Colonic mucosa (tissue), 4 donors: ENCODE measurements around the gene RALGAPA2. TPM values are rescaled to one million over a fixed set of nuclear protein-coding genes. Genes with fewer than 3 reads are reported as not detected.

ENCODE experiments used
- DNase-seq: peaks from one replicate; pipeline ENCODE4 v3.0.0-alpha.2; 2020
- H3K27ac ChIP-seq: fragments of 200-600 bp; one replicate; pipeline ENCODE4 v1.8.0; 2021
- H3K27me3 ChIP-seq: fragments of 200-600 bp; one replicate; pipeline ENCODE4 v1.8.0; 2021
- H3K36me3 ChIP-seq: fragments of 200-600 bp; one replicate; pipeline ENCODE4 v1.8.0; 2021
- H3K4me1 ChIP-seq: fragments of 200-600 bp; one replicate; pipeline ENCODE4 v1.8.0; 2021; ENCODE audit warnings: mild to moderate bottlenecking
- H3K4me3 ChIP-seq: fragments of 200-600 bp; one replicate; pipeline ENCODE4 v1.8.0; 2021
- H3K9ac ChIP-seq, 2 donors: one replicate each; pipeline ENCODE4 v1.7.0; 2013; ENCODE audit warnings: control low read depth in 2 of 2, low read depth in 2 of 2, low read length in 2 of 2
- H3K9me3 ChIP-seq: fragments of 200-600 bp; one replicate; pipeline ENCODE4 v1.8.0; 2021
- CTCF ChIP-seq: fragments of 200-600 bp; IDR thresholded peaks from one replicate; pipeline ENCODE4 v1.8.0; 2022; ENCODE audit warnings: antibody characterized with exemption, mild to moderate bottlenecking
- intact Hi-C: fragments of 100-400 bp; cut with DNase I; formaldehyde crosslinking; loops from one replicate; pipeline ENCODE4 v1.14.1; 2022
- total RNA-seq, 2 donors: library from RNA; stranded (reverse); fragmentation: NEBNext Ultra II Directional in 1 of 2; extraction: Animal tissue kit (Norgen Biotek cat#: 25700) in 1 of 2; gene quantifications; one replicate each; pipeline ENCODE4 v1.2.1, GENCODE V29; 2021
- donor health status: healthy.
- donor health status: DM: no; HTN: no; CAD: no.
- donor health status: DM: no; HTN: no; CAD: no.

Gene RALGAPA2
- total RNA-seq, 2 donors from 2014 or later = 64.5 to 66.1 TPM

- no peak for DNase-seq
- Histone ChIP-seq H3K36me3 (no peaks in the 10 kb centered on the region), H3K9me3 (no peaks in the 10 kb centered on the region), H3K4me3 (no peak overlapping the region), H3K9ac (no peak overlapping the region), H3K27me3 (no peaks in the 10 kb centered on the region), H3K4me1 (no peaks in the 10 kb centered on the region), H3K27ac (no peak overlapping the region)
- no peak for TF ChIP-seq CTCF
- intact Hi-C loops = no loop called here
These were observed 19.9 kb downstream of the RALGAPA2 start for GRCh38 chr20:20692587-20692986.

- intact Hi-C loops = no loop called here
- Histone ChIP-seq H3K4me1 (no peaks in the 10 kb centered on the region), H3K27ac (no peak overlapping the region), H3K27me3 (no peaks in the 10 kb centered on the region), H3K9me3 (no peaks in the 10 kb centered on the region), H3K36me3 (no peaks in the 10 kb centered on the region), H3K4me3 (no peak overlapping the region), H3K9ac (no peak overlapping the region)
- no peak for DNase-seq
- no peak for TF ChIP-seq CTCF
These were observed 20.8 kb downstream of the RALGAPA2 start for GRCh38 chr20:20691477-20692235.

- intact Hi-C loops = no loop called here
- no peak for TF ChIP-seq CTCF
- no peaks in the 10 kb centered on the region for H3K36me3 ChIP-seq
- no peak overlapping the region for H3K27ac ChIP-seq
- DNase-seq = no peak
- no peaks in the 10 kb centered on the region for H3K4me1 ChIP-seq
- H3K4me3 ChIP-seq = no peak overlapping the region
- H3K27me3 ChIP-seq = no peaks in the 10 kb centered on the region
- H3K9me3 ChIP-seq = no peaks in the 10 kb centered on the region
- no peak overlapping the region for H3K9ac ChIP-seq
These were observed 21.6 kb downstream of the RALGAPA2 start for GRCh38 chr20:20690676-20691476.

GRCh38 chr20:20687319-20687718 lies 25.1 kb downstream of the RALGAPA2 start:
- Histone ChIP-seq H3K27ac (no peak overlapping the region), H3K9me3 (no peaks in the 10 kb centered on the region), H3K36me3 (no peaks in the 10 kb centered on the region), H3K4me1 (no peaks in the 10 kb centered on the region), H3K27me3 (no peaks in the 10 kb centered on the region), H3K4me3 (no peak overlapping the region), H3K9ac (no peak overlapping the region)
- intact Hi-C loops = no loop called here
- no peak for TF ChIP-seq CTCF
- DNase-seq = no peak

GRCh38 chr20:20685635-20686034 lies 26.8 kb downstream of the RALGAPA2 start:
- Histone ChIP-seq H3K9ac (no peak overlapping the region), H3K4me3 (no peak overlapping the region), H3K27ac (no peak overlapping the region), H3K27me3 (no peaks in the 10 kb centered on the region), H3K4me1 (no peaks in the 10 kb centered on the region), H3K9me3 (no peaks in the 10 kb centered on the region), H3K36me3 (no peaks in the 10 kb centered on the region)
- intact Hi-C loops = no loop called here
- TF ChIP-seq CTCF = no peak
- DNase-seq = no peak
